Suprapubic skin (tissue), 4 donors: ENCODE data around the gene ANKRD44.

Experiments
- CTCF ChIP-seq, 2 donors: fragments of 200-600 bp in 1 of 2; fragments of 450-650 bp in 1 of 2; sonication (generic) in 1 of 2; IDR thresholded peaks; one replicate each; pipeline ENCODE4 v1.5.1; 2016 to 2019; ENCODE audit warnings: antibody characterized with exemption in 2 of 2, mild to moderate bottlenecking in 1 of 2, moderate library complexity in 1 of 2
- EP300 ChIP-seq: sonication (generic); formaldehyde crosslinking; IDR thresholded peaks from one replicate; pipeline ENCODE4 v1.6.1; 2017; ENCODE audit warnings: antibody characterized with exemption
- POLR2A ChIP-seq, 2 donors: fragments of 450-650 bp; IDR thresholded peaks; one replicate each; pipeline ENCODE4 v1.6.1; 2017; ENCODE audit warnings: antibody characterized with exemption in 2 of 2, mild to moderate bottlenecking in 2 of 2, moderate library complexity in 2 of 2
- POLR2AphosphoS5 ChIP-seq, 3 donors: sonication (generic); formaldehyde crosslinking; IDR thresholded peaks; one replicate each; pipeline ENCODE4 v1.6.1; 2017; ENCODE audit warnings: antibody characterized with exemption in 3 of 3

GRCh38 chr2:196985511-196986183, 324.9 kb downstream of the ANKRD44 start:
- TF ChIP-seq CTCF (IDR thresholded peaks at IDR 0.05) (no peak), EP300 (no peak), POLR2AphosphoS5 (IDR thresholded peaks at IDR 0.05) (no peak), POLR2A (IDR thresholded peaks at IDR 0.05) (no peak)
